Spleen (tissue), 7 donors: ENCODE data around the gene TSNAXIP1.

ENCODE experiments used
- POLR2A ChIP-seq, 3 donors: fragments of 450-650 bp; IDR thresholded peaks; one replicate each; pipeline ENCODE4 v1.5.1; 2017; ENCODE audit warnings: antibody characterized with exemption in 3 of 3, mild to moderate bottlenecking in 1 of 3
- POLR2AphosphoS5 ChIP-seq, 3 donors: sonication (generic); formaldehyde crosslinking; IDR thresholded peaks; one replicate each; pipeline ENCODE4 v1.5.1; 2017; ENCODE audit warnings: antibody characterized with exemption in 3 of 3
- TF ChIP-seq, protein P1 (sequence below), 11 experiments: fragments of 200-600 bp in 7 of 11; fragments of 450-650 bp in 4 of 11; sonication (generic) in 4 of 11; IDR thresholded peaks in 8 of 11; conservative IDR thresholded peaks in 3 of 11; 1 replicate in 7 of 11; 2 replicates in 4 of 11; pipeline versions ENCODE4 v1.4.0 to v1.8.0; 2016 to 2021; ENCODE audit warnings: antibody characterized with exemption in 11 of 11, inconsistent platforms in 4 of 11, mild to moderate bottlenecking in 1 of 11
- donor health status: DM: no; HTN: no; CAD: no; lungs with moderate emphysema.
- donor health status: DM: no; HTN: no; CAD: no.
- donor health status: DM: no; HTN: no; CAD: no.

DNA sequence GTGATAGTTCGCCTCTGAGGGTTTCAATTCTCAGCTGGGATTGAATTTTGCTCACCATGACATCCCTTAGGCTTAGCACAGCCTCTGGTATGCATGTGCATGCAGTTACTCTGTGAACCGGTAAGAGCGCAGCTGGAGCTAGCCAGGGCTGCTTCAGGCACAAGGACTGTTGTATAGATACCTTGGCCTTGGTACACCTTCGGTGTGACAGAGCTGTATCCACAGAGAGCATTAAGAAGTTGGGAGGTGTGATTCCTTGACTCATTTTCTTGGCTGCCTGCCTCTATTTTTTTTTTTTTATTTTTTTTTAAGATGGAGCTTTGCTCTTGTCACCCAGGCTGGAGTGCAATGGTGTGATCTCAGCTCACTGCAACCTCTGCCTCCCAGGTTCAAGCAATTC is 37.8 kb downstream of the TSNAXIP1 start:
- TF ChIP-seq POLR2AphosphoS5 (IDR thresholded peaks at IDR 0.05): no peak
- TF ChIP-seq, protein P1, sequence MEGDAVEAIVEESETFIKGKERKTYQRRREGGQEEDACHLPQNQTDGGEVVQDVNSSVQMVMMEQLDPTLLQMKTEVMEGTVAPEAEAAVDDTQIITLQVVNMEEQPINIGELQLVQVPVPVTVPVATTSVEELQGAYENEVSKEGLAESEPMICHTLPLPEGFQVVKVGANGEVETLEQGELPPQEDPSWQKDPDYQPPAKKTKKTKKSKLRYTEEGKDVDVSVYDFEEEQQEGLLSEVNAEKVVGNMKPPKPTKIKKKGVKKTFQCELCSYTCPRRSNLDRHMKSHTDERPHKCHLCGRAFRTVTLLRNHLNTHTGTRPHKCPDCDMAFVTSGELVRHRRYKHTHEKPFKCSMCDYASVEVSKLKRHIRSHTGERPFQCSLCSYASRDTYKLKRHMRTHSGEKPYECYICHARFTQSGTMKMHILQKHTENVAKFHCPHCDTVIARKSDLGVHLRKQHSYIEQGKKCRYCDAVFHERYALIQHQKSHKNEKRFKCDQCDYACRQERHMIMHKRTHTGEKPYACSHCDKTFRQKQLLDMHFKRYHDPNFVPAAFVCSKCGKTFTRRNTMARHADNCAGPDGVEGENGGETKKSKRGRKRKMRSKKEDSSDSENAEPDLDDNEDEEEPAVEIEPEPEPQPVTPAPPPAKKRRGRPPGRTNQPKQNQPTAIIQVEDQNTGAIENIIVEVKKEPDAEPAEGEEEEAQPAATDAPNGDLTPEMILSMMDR (IDR thresholded peaks at IDR 0.05 in 8 of 11, conservative IDR thresholded peaks at IDR 0.05 in 3 of 11): no peak
- TF ChIP-seq POLR2A (IDR thresholded peaks at IDR 0.05): no peak
